Activated CD4-positive, alpha-beta memory T cell treated with anti-CD3 and anti-CD28 coated beads for 36 hours (primary cell): Measurements from ENCODE around the gene MMAB. TPM values are rescaled to one million over a fixed set of nuclear protein-coding genes. Genes with fewer than 3 reads are reported as not detected.

Experiments used
- CTCF ChIA-PET: fragments of 350-600 bp; sonication (Branson Sonifier 250); formaldehyde crosslinking; loops from one replicate; lab custom pipeline; 2021; ENCODE audit warnings: antibody characterized with exemption, inconsistent platforms; lab: Charles Lee
- POLR2A ChIA-PET: fragments of 350-600 bp; sonication (Branson Sonifier 250); formaldehyde crosslinking; loops from one replicate; lab custom pipeline; 2021; ENCODE audit warnings: antibody characterized with exemption; lab: Charles Lee
- DNase-seq: peaks from one replicate; pipeline ENCODE4 v3.0.0-alpha.2; 2020
- H3K27ac Mint-ChIP-seq: one replicate; pipeline ENCODE4 v1.8.0; 2021; ENCODE audit warnings: mixed read lengths
- H3K27me3 Mint-ChIP-seq: one replicate; pipeline ENCODE4 v1.8.0; 2021; ENCODE audit warnings: mixed read lengths
- H3K36me3 Mint-ChIP-seq: one replicate; pipeline ENCODE4 v1.8.0; 2021; ENCODE audit warnings: mixed read lengths
- H3K4me1 Mint-ChIP-seq: one replicate; pipeline ENCODE4 v1.8.0; 2021; ENCODE audit warnings: low read depth, mixed read lengths
- H3K4me3 Mint-ChIP-seq: one replicate; pipeline ENCODE4 v1.8.0; 2021; ENCODE audit warnings: mild to moderate bottlenecking, mixed read lengths
- H3K9me3 Mint-ChIP-seq: one replicate; pipeline ENCODE4 v1.8.0; 2021; ENCODE audit warnings: mixed read lengths
- intact Hi-C: fragments of 100-400 bp; cut with micrococcal nuclease; formaldehyde crosslinking; loops from one replicate; pipeline ENCODE4 v1.15.1; 2023
- total RNA-seq, 2 experiments: library from RNA; stranded (reverse); gene quantifications; one replicate each; pipeline ENCODE4 v1.2.3, GENCODE V29; 2021

The MMAB gene
- total RNA-seq, 2 experiments from 2014 or later, result 42.4 to 48.3 TPM

- Mint-ChIP-seq H3K27me3 (no peaks in the 10 kb centered on the region), H3K9me3 (no peaks in the 10 kb centered on the region), H3K4me3 (no peak overlapping the region), H3K27ac (no peak overlapping the region), H3K36me3 (peaks cover 20% of the 10 kb centered on the region), H3K4me1 (peaks cover 23% of the 10 kb centered on the region)
- intact Hi-C loops, result no loop called here
- no peak for DNase-seq
- CTCF ChIA-PET, result no interaction called here
- POLR2A ChIA-PET, result no interaction called here
Observed at GRCh38 chr12:109591041-109591440, 17.7 kb upstream of the MMAB start.

DNA sequence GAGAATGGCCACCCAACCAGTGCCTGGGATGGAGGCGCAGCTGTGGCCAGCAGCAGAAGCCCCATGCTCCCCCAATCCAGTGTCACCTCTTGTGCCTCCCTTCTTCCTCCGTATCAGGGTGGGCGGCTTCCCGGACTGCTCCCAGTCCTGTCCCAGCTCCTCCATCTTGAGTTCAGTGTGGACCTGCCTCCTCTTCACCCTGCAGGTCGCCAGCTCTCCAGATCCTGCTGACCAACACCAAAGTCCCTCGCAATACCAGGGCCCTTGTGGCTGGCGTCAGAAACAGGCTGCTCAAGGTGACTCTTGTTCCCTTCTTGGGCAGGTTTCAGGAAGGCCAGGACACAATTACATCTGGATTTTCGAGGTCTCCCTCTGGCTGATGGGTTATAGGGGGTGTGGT is 17.3 kb upstream of the MMAB start:
- Mint-ChIP-seq H3K4me1 (peaks cover 19% of the 10 kb centered on the region), H3K9me3 (no peaks in the 10 kb centered on the region), H3K27me3 (no peaks in the 10 kb centered on the region), H3K36me3 (peaks cover 20% of the 10 kb centered on the region), H3K4me3 (no peak overlapping the region), H3K27ac (no peak overlapping the region)
- intact Hi-C loops, result no loop called here
- POLR2A ChIA-PET, result no interaction called here
- CTCF ChIA-PET, result no interaction called here
- no peak for DNase-seq

DNA sequence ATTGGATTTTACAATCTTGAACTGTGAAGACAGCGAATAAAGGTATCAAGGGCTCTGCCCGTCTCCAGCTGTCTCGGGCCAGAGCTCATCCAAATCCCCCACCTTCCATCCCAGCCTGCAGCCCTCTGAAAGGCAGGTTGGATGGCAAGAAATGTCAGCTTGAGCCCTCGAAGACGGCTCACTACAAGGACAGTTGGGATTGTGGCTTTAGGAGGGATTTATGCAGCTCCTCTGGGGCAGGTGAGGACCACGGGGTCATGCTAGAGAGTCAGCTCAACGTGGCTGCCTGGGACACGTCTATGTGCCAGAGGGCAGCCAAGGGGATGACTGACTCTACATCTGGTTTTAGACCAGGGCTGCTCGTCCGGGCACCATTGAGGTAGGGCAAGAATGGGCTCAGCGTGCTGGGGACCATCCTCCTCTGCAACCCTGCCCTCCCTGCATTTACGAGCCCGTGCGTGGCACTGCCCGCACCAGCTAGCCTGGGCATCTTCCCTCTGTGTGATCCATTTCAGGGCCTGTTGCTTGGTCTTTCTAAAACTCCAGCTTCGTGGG is 16.5 kb upstream of the MMAB start:
- POLR2A ChIA-PET, result no interaction called here

DNA sequence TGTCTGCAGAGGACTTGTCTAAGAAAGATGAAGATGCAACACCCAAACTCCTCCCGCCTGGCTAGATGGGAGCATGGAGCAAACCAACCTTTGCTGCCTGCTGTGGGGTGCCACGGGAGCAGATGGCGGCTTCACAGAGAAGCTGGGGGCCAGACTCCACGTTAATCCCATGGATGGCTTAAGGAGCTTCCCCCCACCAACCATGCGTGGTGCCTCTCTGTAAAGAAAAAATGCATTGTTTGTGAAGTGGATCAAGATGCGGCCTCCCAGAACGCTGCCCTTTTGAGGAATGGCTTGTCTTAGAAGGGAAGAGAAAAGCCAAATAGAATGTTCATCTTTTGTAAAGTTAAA is 15.9 kb upstream of the MMAB start:
- Mint-ChIP-seq H3K9me3 (no peaks in the 10 kb centered on the region), H3K4me3 (no peak overlapping the region), H3K4me1 (peaks cover 6% of the 10 kb centered on the region), H3K27ac (no peak overlapping the region), H3K36me3 (peaks cover 24% of the 10 kb centered on the region), H3K27me3 (no peaks in the 10 kb centered on the region)
- no peak for DNase-seq
- intact Hi-C loops, result no loop called here
- ChIA-PET CTCF (interaction anchor here (0.9 to 1.4 kb wide), 2 partner anchors 9 to 70 kb away, joined by 3 to 5 read pairs; no protein-coding TSS in a partner anchor), POLR2A (no interaction called here)

More for the DNA sequence above, 16.5 kb upstream of the MMAB start:
- no peak overlapping the region for H3K27ac Mint-ChIP-seq
- CTCF ChIA-PET, result interaction anchor here (0.9 kb wide), 1 partner anchor 8 kb away, joined by 3 read pairs; no protein-coding TSS in a partner anchor
- peaks cover 11% of the 10 kb centered on the region for H3K4me1 Mint-ChIP-seq
- no peaks in the 10 kb centered on the region for H3K9me3 Mint-ChIP-seq
- no peak overlapping the region for H3K4me3 Mint-ChIP-seq
- intact Hi-C loops, result no loop called here
- peaks cover 24% of the 10 kb centered on the region for H3K36me3 Mint-ChIP-seq
- no peak for DNase-seq
- H3K27me3 Mint-ChIP-seq, result no peaks in the 10 kb centered on the region

- H3K27ac Mint-ChIP-seq, result no peak overlapping the region
- ChIA-PET CTCF (interaction anchor here (1.4 to 3.0 kb wide), 2 partner anchors 9 to 69 kb away, joined by 5 to 19 read pairs; no protein-coding TSS in a partner anchor), POLR2A (no interaction called here)
- peaks cover 29% of the 10 kb centered on the region for H3K36me3 Mint-ChIP-seq
- no peak overlapping the region for H3K4me3 Mint-ChIP-seq
- peaks cover 2% of the 10 kb centered on the region for H3K4me1 Mint-ChIP-seq
- H3K27me3 Mint-ChIP-seq, result no peaks in the 10 kb centered on the region
- no peak for DNase-seq
- intact Hi-C loops, result no loop called here
- no peaks in the 10 kb centered on the region for H3K9me3 Mint-ChIP-seq
Observed at GRCh38 chr12:109588461-109589239, 15.3 kb upstream of the MMAB start.

DNA sequence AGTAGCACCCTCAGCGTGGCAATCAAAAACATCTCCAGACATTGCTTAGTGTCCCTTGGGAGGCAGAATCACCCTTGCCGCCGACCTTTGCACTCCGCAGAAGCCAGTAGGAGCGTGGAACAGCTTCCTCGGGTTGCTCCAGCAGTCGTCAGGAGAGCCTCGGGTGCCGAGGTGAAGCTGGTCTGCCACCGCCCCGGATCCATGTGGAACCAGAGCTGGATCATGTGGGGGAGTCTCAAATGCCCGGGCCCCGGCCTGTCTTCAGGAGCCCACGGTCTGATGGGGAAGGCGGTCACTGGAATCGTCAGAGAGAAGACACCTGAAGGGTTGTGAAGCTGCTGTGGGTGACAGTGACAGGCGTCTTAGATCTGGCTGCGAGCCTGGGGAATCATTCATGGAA is 14.6 kb upstream of the MMAB start:
- ChIA-PET POLR2A (no interaction called here), CTCF (interaction anchor here (1.4 to 3.0 kb wide), 2 partner anchors 10 to 69 kb away, joined by 5 to 19 read pairs; no protein-coding TSS in a partner anchor)
- H3K9me3 Mint-ChIP-seq, result no peaks in the 10 kb centered on the region
- intact Hi-C loops, result no loop called here
- H3K27ac Mint-ChIP-seq, result no peak overlapping the region
- peaks cover 29% of the 10 kb centered on the region for H3K36me3 Mint-ChIP-seq
- no peaks in the 10 kb centered on the region for H3K27me3 Mint-ChIP-seq
- no peak for DNase-seq
- no peak overlapping the region for H3K4me3 Mint-ChIP-seq
- no peaks in the 10 kb centered on the region for H3K4me1 Mint-ChIP-seq

GRCh38 chr12:109586385-109587296 is 13.3 kb upstream of the MMAB start:
- Mint-ChIP-seq H3K9me3 (no peaks in the 10 kb centered on the region), H3K36me3 (peaks cover 30% of the 10 kb centered on the region), H3K4me3 (no peak overlapping the region), H3K27me3 (no peaks in the 10 kb centered on the region), H3K27ac (no peak overlapping the region), H3K4me1 (no peaks in the 10 kb centered on the region)
- intact Hi-C loops, result no loop called here
- DNase-seq, result no peak
- CTCF ChIA-PET, result interaction anchor here (3.0 kb wide), 1 partner anchor 11 kb away, joined by 19 read pairs; no protein-coding TSS in a partner anchor
- POLR2A ChIA-PET, result no interaction called here

DNA sequence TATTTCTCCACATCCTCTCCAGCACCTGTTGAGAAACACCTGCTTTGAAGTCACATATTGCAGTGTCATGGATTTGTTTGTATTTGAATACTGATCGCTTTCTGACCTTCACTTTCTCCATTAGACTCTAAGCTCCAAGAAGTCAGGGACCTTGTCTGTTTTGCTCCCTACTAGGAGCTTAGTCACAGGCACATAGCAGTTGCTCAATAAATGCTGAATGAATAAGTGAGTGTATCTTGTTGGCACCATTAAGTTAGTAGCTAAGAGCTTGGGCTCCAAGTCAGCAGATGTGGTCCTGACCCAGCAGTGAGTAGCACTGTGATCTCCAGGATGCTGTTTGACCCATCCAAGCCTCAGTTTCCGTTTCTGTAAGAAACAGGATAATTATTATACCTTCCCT is 10.4 kb upstream of the MMAB start:
- POLR2A ChIA-PET, result no interaction called here
- Mint-ChIP-seq H3K4me3 (no peak overlapping the region), H3K36me3 (peaks cover 42% of the 10 kb centered on the region), H3K4me1 (no peaks in the 10 kb centered on the region), H3K27me3 (no peaks in the 10 kb centered on the region), H3K9me3 (no peaks in the 10 kb centered on the region), H3K27ac (no peak overlapping the region)
- no peak for DNase-seq
- intact Hi-C loops, result no loop called here
- CTCF ChIA-PET, result interaction anchor here (0.6 kb wide), 1 partner anchor 14 kb away, joined by 3 read pairs; no protein-coding TSS in a partner anchor

- Mint-ChIP-seq H3K36me3 (peaks cover 40% of the 10 kb centered on the region), H3K4me3 (no peak overlapping the region), H3K4me1 (no peaks in the 10 kb centered on the region), H3K27ac (no peak overlapping the region), H3K9me3 (no peaks in the 10 kb centered on the region), H3K27me3 (no peaks in the 10 kb centered on the region)
- ChIA-PET CTCF (interaction anchor here (1.1 kb wide), 1 partner anchor 154 kb away, joined by 3 read pairs; no protein-coding TSS in a partner anchor), POLR2A (no interaction called here)
- intact Hi-C loops, result no loop called here
- no peak for DNase-seq
Observed at GRCh38 chr12:109582636-109583035, 9.3 kb upstream of the MMAB start.

- no peak for DNase-seq
- H3K4me3 Mint-ChIP-seq, result no peak overlapping the region
- peaks cover 41% of the 10 kb centered on the region for H3K36me3 Mint-ChIP-seq
- H3K27ac Mint-ChIP-seq, result no peak overlapping the region
- ChIA-PET CTCF (interaction anchor here (1.1 to 1.2 kb wide), 2 partner anchors 16 to 154 kb away, joined by 3 to 4 read pairs; no protein-coding TSS in a partner anchor), POLR2A (no interaction called here)
- H3K9me3 Mint-ChIP-seq, result no peaks in the 10 kb centered on the region
- no peaks in the 10 kb centered on the region for H3K4me1 Mint-ChIP-seq
- intact Hi-C loops, result no loop called here
- H3K27me3 Mint-ChIP-seq, result no peaks in the 10 kb centered on the region
Observed at GRCh38 chr12:109581856-109582255, 8.6 kb upstream of the MMAB start.

DNA sequence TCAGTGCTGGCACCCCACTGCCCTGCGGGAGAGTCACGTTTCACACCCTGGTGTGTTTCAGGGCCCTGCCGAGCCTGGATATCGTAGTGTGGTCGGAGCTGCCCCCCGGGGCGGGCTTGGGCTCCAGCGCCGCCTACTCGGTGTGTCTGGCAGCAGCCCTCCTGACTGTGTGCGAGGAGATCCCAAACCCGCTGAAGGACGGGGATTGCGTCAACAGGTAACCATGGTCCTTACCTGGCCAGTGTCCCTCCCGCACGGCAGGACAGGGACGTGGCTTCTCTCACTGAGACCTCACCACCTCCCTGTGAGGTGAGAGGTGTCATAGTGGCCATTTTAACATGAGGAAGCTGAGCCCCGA is 8.0 kb upstream of the MMAB start:
- H3K4me3 Mint-ChIP-seq, result no peak overlapping the region
- ChIA-PET CTCF (interaction anchor here (1.1 to 1.7 kb wide), 3 partner anchors 14 to 153 kb away, joined by 3 to 4 read pairs (median 3); no protein-coding TSS in a partner anchor), POLR2A (no interaction called here)
- no peak for DNase-seq
- no peaks in the 10 kb centered on the region for H3K4me1 Mint-ChIP-seq
- peaks cover 42% of the 10 kb centered on the region for H3K36me3 Mint-ChIP-seq
- no peaks in the 10 kb centered on the region for H3K9me3 Mint-ChIP-seq
- H3K27me3 Mint-ChIP-seq, result no peaks in the 10 kb centered on the region
- H3K27ac Mint-ChIP-seq, result no peak overlapping the region
- intact Hi-C loops, result no loop called here
